Liver (tissue), 9 donors: ENCODE data around the gene PTGES. TPM values are rescaled to one million over a fixed set of nuclear protein-coding genes. Genes with fewer than 3 reads are reported as not detected.

Experiments
- DNase-seq: peaks from one replicate; pipeline ENCODE4 v3.0.0-alpha.2; 2017; ENCODE audit warnings: low spot score
- H3K27ac ChIP-seq, 2 donors: one replicate each; pipeline ENCODE4 v1.7.0; 2013; ENCODE audit warnings: inconsistent platforms in 2 of 2, low read length in 2 of 2, control low read depth in 1 of 2, low read depth in 1 of 2, mild to moderate bottlenecking in 1 of 2
- H3K27me3 ChIP-seq, 4 donors: one replicate each; pipeline versions ENCODE4 v1.6.1 to v1.7.0; 2013; ENCODE audit warnings: low read length in 3 of 4, inconsistent platforms in 1 of 4, mild to moderate bottlenecking in 1 of 4, moderate library complexity in 1 of 4; ENCODE audit not compliant: control insufficient read depth in 4 of 4, insufficient read depth in 4 of 4
- H3K36me3 ChIP-seq, 4 donors: one replicate each; pipeline versions ENCODE4 v1.6.1 to v1.7.0; 2013; ENCODE audit warnings: low read length in 3 of 4, mild to moderate bottlenecking in 3 of 4, low read depth in 1 of 4, moderate library complexity in 1 of 4; ENCODE audit not compliant: control insufficient read depth in 4 of 4, insufficient read depth in 3 of 4
- H3K4me1 ChIP-seq, 4 donors: one replicate each; pipeline versions ENCODE4 v1.6.1 to v1.7.0; 2013; ENCODE audit warnings: low read length in 3 of 4, mild to moderate bottlenecking in 3 of 4, moderate library complexity in 1 of 4; ENCODE audit not compliant: control insufficient read depth in 4 of 4, insufficient read depth in 4 of 4
- H3K4me3 ChIP-seq, 3 donors: one replicate each; pipeline versions ENCODE4 v1.6.1 to v1.7.0; 2013; ENCODE audit warnings: low read length in 3 of 3, control low read depth in 1 of 3, low read depth in 1 of 3, mild to moderate bottlenecking in 1 of 3
- H3K9ac ChIP-seq, 2 donors: one replicate each; pipeline ENCODE4 v1.7.0; 2013; ENCODE audit warnings: low read length in 2 of 2, mild to moderate bottlenecking in 2 of 2, moderate library complexity in 2 of 2, control low read depth in 1 of 2, low read depth in 1 of 2
- H3K9me3 ChIP-seq, 4 donors: one replicate each; pipeline versions ENCODE4 v1.6.1 to v1.7.0; 2013; ENCODE audit warnings: low read length in 3 of 4; ENCODE audit not compliant: control insufficient read depth in 4 of 4
- CTCF ChIP-seq: fragments of 150-350 bp; IDR thresholded peaks from 2 replicates; pipeline ENCODE4 v1.5.1; 2017; ENCODE audit warnings: improper control_type of control experiment, low read depth, low read length; ENCODE audit not compliant: missing input control
- FOXA1 ChIP-seq: IDR thresholded peaks from 2 replicates; pipeline ENCODE4 v1.6.1; 2016; ENCODE audit warnings: antibody characterized with exemption
- FOXA2 ChIP-seq: IDR thresholded peaks from 2 replicates; pipeline ENCODE4 v1.6.1; 2016; ENCODE audit warnings: antibody characterized with exemption
- HNF4A ChIP-seq, 2 donors: conservative IDR thresholded peaks; 2 replicates each; pipeline ENCODE4 v1.6.1; 2016; ENCODE audit warnings: antibody characterized with exemption in 2 of 2, mild to moderate bottlenecking in 2 of 2
- JUND ChIP-seq, 2 donors: IDR thresholded peaks; 2 replicates each; pipeline ENCODE4 v1.6.1; 2016; ENCODE audit warnings: antibody characterized with exemption in 2 of 2
- RAD21 ChIP-seq, 2 donors: IDR thresholded peaks; 2 replicates each; pipeline ENCODE4 v1.6.1; 2016; ENCODE audit warnings: antibody characterized with exemption in 2 of 2, mild to moderate bottlenecking in 2 of 2
- REST ChIP-seq: IDR thresholded peaks from 2 replicates; pipeline ENCODE4 v1.6.1; 2016; ENCODE audit warnings: antibody characterized with exemption, mild to moderate bottlenecking
- RXRA ChIP-seq, 2 donors: IDR thresholded peaks; 2 replicates each; pipeline ENCODE4 v1.6.1; 2017 to 2018; ENCODE audit warnings: antibody characterized with exemption in 2 of 2, mild to moderate bottlenecking in 1 of 2
- TAF1 ChIP-seq: conservative IDR thresholded peaks from 2 replicates; pipeline ENCODE4 v1.6.1; 2016; ENCODE audit warnings: antibody characterized with exemption, mild to moderate bottlenecking
- YY1 ChIP-seq: IDR thresholded peaks from 2 replicates; pipeline ENCODE4 v1.6.1; 2016; ENCODE audit warnings: antibody characterized with exemption, mild to moderate bottlenecking
- ZBTB33 ChIP-seq: IDR thresholded peaks from 2 replicates; pipeline ENCODE4 v1.6.1; 2016; ENCODE audit warnings: antibody characterized with exemption
- WGBS: extraction: QIAGEN DNeasy Blood & Tissue Kit; methylation state at CpG from one replicate; pipeline ENCODE4 v1.1.7; 2013; 5-methylcytosine and 5-hydroxymethylcytosine counted together
- polyA plus RNA-seq, 2 donors: library from polyadenylated mRNA; stranded (reverse) in 1 of 2; unstranded in 1 of 2; fragments of 200-250 nt in 1 of 2; fragments of >200 nt in 1 of 2; fragmentation: Nextera tagmentation in 1 of 2; extraction: Ambion mirVana in 1 of 2; gene quantifications; one replicate each; pipeline versions ENCODE4 v1.2.1 to v1.2.3, GENCODE V29; 2013 to 2015
- total RNA-seq, 2 donors: library from RNA; depleted of rRNA; stranded (reverse); fragments of >200 nt; gene quantifications; one replicate each; pipeline ENCODE4 v1.2.3, GENCODE V29; 2014
- TF ChIP-seq, protein P1 (sequence below): IDR thresholded peaks from 2 replicates; pipeline ENCODE4 v1.6.1; 2016; ENCODE audit warnings: antibody characterized with exemption
- donor health status: healthy.
- donor health status: healthy.
- donor health status: healthy.
- donor health status: healthy.
- donor health status: healthy.

The PTGES gene
- total and polyA plus RNA-seq, 4 donors, result 0.07 to 0.47 (median 0.17) TPM; not detected in 1

GRCh38 chr9:129696944-129697655, 55.7 kb downstream of the PTGES start (continued):
- TF ChIP-seq REST (no peak), RAD21 (IDR thresholded peaks at IDR 0.05) (no peak), FOXA2 (no peak)

GRCh38 chr9:129695870-129696269, 57.0 kb downstream of the PTGES start:
- TF ChIP-seq CTCF, result no peak
- no peak for TF ChIP-seq ZBTB33
- TF ChIP-seq FOXA1, result no peak
- TF ChIP-seq, protein P1, sequence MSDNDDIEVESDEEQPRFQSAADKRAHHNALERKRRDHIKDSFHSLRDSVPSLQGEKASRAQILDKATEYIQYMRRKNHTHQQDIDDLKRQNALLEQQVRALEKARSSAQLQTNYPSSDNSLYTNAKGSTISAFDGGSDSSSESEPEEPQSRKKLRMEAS, result no peak
- TF ChIP-seq FOXA2, result no peak
- no peak for TF ChIP-seq YY1
- TF ChIP-seq TAF1, result no peak
- H3K27me3 ChIP-seq, result peaks cover 0 to 3% (median 1%) of the 10 kb centered on the region in 4 donors
- peaks cover 3 to 9% (median 6%) of the 10 kb centered on the region in 4 donors for H3K4me1 ChIP-seq
- no peak overlapping the region for H3K4me3 ChIP-seq
- WGBS, result 58% methylated on average over 3 of the region's 3 CpGs
- H3K36me3 ChIP-seq, result no peaks in the 10 kb centered on the region
- H3K9ac ChIP-seq, result no peak overlapping the region
- no peaks in the 10 kb centered on the region for H3K9me3 ChIP-seq
- DNase-seq, result no peak
- no peak overlapping the region for H3K27ac ChIP-seq

DNA sequence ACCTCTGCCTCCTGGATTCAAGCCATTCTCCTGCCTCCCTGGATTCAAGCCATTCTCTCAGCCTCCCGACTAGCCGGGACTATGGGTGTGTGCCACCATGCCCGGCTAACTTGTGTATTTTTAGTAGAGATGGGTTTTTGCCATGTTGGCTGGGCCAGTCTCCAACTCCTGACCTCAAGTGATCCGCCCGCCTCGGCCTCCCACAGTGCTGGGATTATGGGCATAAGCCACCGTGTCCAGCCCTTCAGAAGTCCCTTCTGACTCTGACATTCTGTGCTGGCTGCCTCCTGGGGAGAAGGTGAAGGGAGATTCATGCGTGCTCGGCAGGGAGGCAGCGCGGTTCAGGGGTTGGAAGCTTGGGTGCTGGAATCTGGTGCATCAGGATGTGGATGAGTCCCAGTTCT, 58.6 kb downstream of the PTGES start:
- H3K9ac ChIP-seq, result no peak overlapping the region
- no peaks in the 10 kb centered on the region for H3K9me3 ChIP-seq
- peaks cover 3 to 9% (median 6%) of the 10 kb centered on the region in 4 donors for H3K4me1 ChIP-seq
- peaks cover 0 to 3% (median 1%) of the 10 kb centered on the region in 4 donors for H3K27me3 ChIP-seq
- 67% methylated on average over 11 of the region's 11 CpGs for WGBS
- TF ChIP-seq RAD21 (IDR thresholded peaks at IDR 0.05) (no peak), RXRA (IDR thresholded peaks at IDR 0.05) (no peak), JUND (IDR thresholded peaks at IDR 0.05) (no peak), HNF4A (conservative IDR thresholded peaks at IDR 0.05) (no peak)
- no peak overlapping the region for H3K4me3 ChIP-seq
- no peak for DNase-seq
- no peak overlapping the region for H3K27ac ChIP-seq
- no peaks in the 10 kb centered on the region for H3K36me3 ChIP-seq
